T-cell (primary cell): Measurements from ENCODE around the gene SLC39A9. TPM values are rescaled to one million over a fixed set of nuclear protein-coding genes. Genes with fewer than 3 reads are reported as not detected.
"Not testable (repeated sequence)": the region's sequence is repeated elsewhere in the genome, so short reads cannot be mapped to it uniquely, and the experiment has no call there.

ENCODE experiments used
- ATAC-seq, 4 experiments: fragments of 200-7000 bp in 3 of 4; fragments of 150-1000 bp in 1 of 4; cut with Tn5 transposase; replicated peaks in 1 of 4; 1 replicate in 3 of 4; 2 replicates in 1 of 4; pipeline ENCODE4 v1.10.0; 2021; ENCODE audit warnings: moderate library complexity in 3 of 4, mild to moderate bottlenecking in 2 of 4, moderate number of reproducible peaks in 1 of 4
- CTCF ChIA-PET, 2 donors: fragments of 300-600 bp; sonication (Branson Sonifier 250); formaldehyde crosslinking; loops; one replicate each; lab custom pipeline; 2022; ENCODE audit warnings: antibody characterized with exemption in 2 of 2; lab: Charles Lee
- POLR2A ChIA-PET, 2 donors: fragments of 300-600 bp; sonication (Branson Sonifier 250); formaldehyde crosslinking; loops; one replicate each; lab custom pipeline; 2022; ENCODE audit warnings: antibody characterized with exemption in 2 of 2; lab: Charles Lee
- DNase-seq, 35 experiments: peaks; one replicate each; pipeline versions ENCODE4 v3.0.0 to v3.0.0-alpha.2; 2013 to 2023
- H3K27ac ChIP-seq: one replicate; pipeline ENCODE4 v1.5.1; 2013; ENCODE audit warnings: low read length
- H3K27me3 ChIP-seq, 2 experiments: replicated peaks in 1 of 2; 1 replicate in 1 of 2; 2 replicates in 1 of 2; pipeline versions ENCODE4 v1.6.1 to v1.7.0; 2013; ENCODE audit warnings: low read length in 1 of 2, mixed read lengths in 1 of 2; ENCODE audit not compliant: control insufficient read depth in 2 of 2, insufficient read depth in 2 of 2; ENCODE audit errors: extremely low read depth in 1 of 2
- H3K36me3 ChIP-seq, 2 donors: 1 replicate in 1 of 2; 2 replicates in 1 of 2; pipeline versions ENCODE4 v1.6.1 to v1.7.0; 2013; ENCODE audit warnings: low read length in 1 of 2; ENCODE audit not compliant: control insufficient read depth in 2 of 2, insufficient read depth in 1 of 2; ENCODE audit errors: extremely low read depth in 1 of 2
- H3K4me1 ChIP-seq, 2 experiments: 1 replicate in 1 of 2; 2 replicates in 1 of 2; pipeline versions ENCODE4 v1.6.1 to v1.7.0; 2013; ENCODE audit warnings: low read length in 2 of 2, mixed read lengths in 1 of 2; ENCODE audit not compliant: insufficient read depth in 2 of 2, control insufficient read depth in 1 of 2; ENCODE audit errors: extremely low read depth in 1 of 2
- H3K4me3 ChIP-seq, 2 donors: 1 replicate in 1 of 2; 2 replicates in 1 of 2; pipeline versions ENCODE4 v1.5.1 to v1.7.0; 2013; ENCODE audit warnings: mild to moderate bottlenecking in 2 of 2, low read length in 1 of 2, moderate library complexity in 1 of 2; ENCODE audit not compliant: control insufficient read depth in 1 of 2; ENCODE audit errors: extremely low read depth in 1 of 2
- H3K9me3 ChIP-seq: 2 replicates; pipeline ENCODE4 v1.7.0; 2013
- H3K27ac Mint-ChIP-seq, 2 donors: one replicate each; pipeline ENCODE4 v1.8.0; 2020 to 2021; ENCODE audit warnings: mild to moderate bottlenecking in 2 of 2, mixed read lengths in 2 of 2
- H3K27me3 Mint-ChIP-seq, 2 donors: one replicate each; pipeline ENCODE4 v1.8.0; 2021 to 2022; ENCODE audit warnings: mixed read lengths in 2 of 2
- H3K36me3 Mint-ChIP-seq: one replicate; pipeline ENCODE4 v1.8.0; 2021; ENCODE audit warnings: mixed read lengths
- H3K4me1 Mint-ChIP-seq, 3 donors: one replicate each; pipeline ENCODE4 v1.8.0; 2020 to 2022; ENCODE audit warnings: mixed read lengths in 3 of 3, mild to moderate bottlenecking in 1 of 3
- H3K4me3 Mint-ChIP-seq, 3 donors: one replicate each; pipeline ENCODE4 v1.8.0; 2020 to 2022; ENCODE audit warnings: mild to moderate bottlenecking in 3 of 3, mixed read lengths in 3 of 3, moderate library complexity in 3 of 3
- H3K9me3 Mint-ChIP-seq, 3 donors: one replicate each; pipeline ENCODE4 v1.8.0; 2020 to 2022; ENCODE audit warnings: mixed read lengths in 3 of 3
- WGBS: methylation state at CpG from one replicate; pipeline ENCODE4 v1.1.5; 2013; ENCODE audit warnings: missing lambda C conversion rate; ENCODE audit not compliant: insufficient coverage; 5-methylcytosine and 5-hydroxymethylcytosine counted together
- total RNA-seq, 35 experiments: library from RNA in 6 of 35; stranded (reverse) in 6 of 35; fragments of 120-200 nt in 1 of 35; gene quantifications; one replicate each; pipeline versions ENCODE4 v1.2.1 to v1.2.4 and lab custom pipeline; 2013 to 2026

The SLC39A9 gene
- total RNA-seq, 5 donors from 2014 or later (not counting 1 experiment from before 2014, with no cell fraction given): 23.4 to 38.0 (median 33.0) TPM

DNA sequence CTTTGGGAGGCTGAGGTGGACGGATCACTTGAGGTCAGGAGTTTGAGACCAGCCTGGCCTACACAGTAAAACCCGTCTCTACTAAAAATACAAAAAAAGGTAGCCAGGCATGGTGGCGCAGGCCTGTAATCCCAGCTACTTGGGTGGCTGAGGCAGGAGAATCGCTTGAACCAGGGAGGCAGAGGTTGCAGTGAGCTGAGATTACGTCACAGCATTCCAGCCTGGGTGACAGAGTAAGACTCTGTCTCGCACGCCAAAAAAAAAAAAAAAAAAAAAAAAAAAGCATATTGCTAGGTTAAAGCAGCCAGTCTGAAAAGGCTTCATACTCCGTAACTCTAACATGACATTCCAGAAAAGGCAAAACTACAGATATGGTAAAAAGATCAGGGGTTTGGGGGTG is 7.1 kb upstream of the SLC39A9 start:
- 93% methylated on average over 3 of the region's 8 CpGs for WGBS
- H3K9me3 ChIP-seq, CTCF ChIA-PET, H3K27ac Mint-ChIP-seq, H3K27ac ChIP-seq, ATAC-seq, H3K9me3 Mint-ChIP-seq, POLR2A ChIA-PET, DNase-seq, H3K4me3 ChIP-seq, H3K27me3 ChIP-seq, H3K27me3 Mint-ChIP-seq: not testable (repeated sequence)
- Histone ChIP-seq H3K4me1 (peaks cover 3 to 16% of the 10 kb centered on the region in 2 experiments), H3K36me3 (peaks cover 9 to 60% of the 10 kb centered on the region in 2 donors)
- Mint-ChIP-seq H3K4me1 (peaks cover 75 to 80% (median 76%) of the 10 kb centered on the region in 3 donors), H3K36me3 (peaks cover 69% of the 10 kb centered on the region), H3K4me3 (peak overlapping the region in 2 of 3 donors; percentile 17 to 18)

DNA sequence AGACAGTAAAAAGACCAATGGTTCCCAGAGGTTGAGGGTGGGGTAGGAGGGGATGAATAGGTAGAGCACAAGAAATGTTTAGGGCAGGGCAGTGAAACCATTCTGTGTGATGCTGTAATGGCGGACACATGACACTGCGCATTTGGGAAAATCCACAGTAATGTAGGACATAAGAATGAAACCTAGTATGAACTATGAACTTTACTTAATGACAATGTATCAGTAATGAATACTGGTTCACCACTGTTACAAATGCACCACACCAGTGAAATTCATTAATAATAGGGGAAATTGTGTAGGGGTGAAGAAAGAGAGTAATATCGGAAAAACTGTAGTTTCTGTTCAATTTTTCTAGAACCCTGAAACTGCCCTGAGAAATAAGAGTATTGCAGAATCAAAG is 6.0 kb upstream of the SLC39A9 start:
- H3K27ac Mint-ChIP-seq: no peak overlapping the region
- no CpG with 5 or more reads among the region's 3 CpGs for WGBS
- DNase-seq (no peak), ATAC-seq (no peak)
- H3K9me3 Mint-ChIP-seq: no peaks in the 10 kb centered on the region
- H3K4me3 Mint-ChIP-seq: no peak overlapping the region
- CTCF ChIA-PET: no interaction called here
- POLR2A ChIA-PET: interaction anchor here in 1 of 2 donors (0.7 kb wide), 1 partner anchor 245 kb away, joined by 4 read pairs; no protein-coding TSS in a partner anchor
- Histone ChIP-seq H3K4me1 (peaks cover 13 to 21% of the 10 kb centered on the region in 2 experiments), H3K4me3 (no peak overlapping the region), H3K27me3 (no peaks in the 10 kb centered on the region), H3K9me3 (no peaks in the 10 kb centered on the region), H3K36me3 (peaks cover 9 to 52% of the 10 kb centered on the region in 2 donors), H3K27ac (no peak overlapping the region)
- peaks cover 64% of the 10 kb centered on the region for H3K36me3 Mint-ChIP-seq
- H3K4me1 Mint-ChIP-seq: peaks cover 79 to 82% (median 80%) of the 10 kb centered on the region in 3 donors
- no peaks in the 10 kb centered on the region for H3K27me3 Mint-ChIP-seq

- no peaks in the 10 kb centered on the region for H3K9me3 Mint-ChIP-seq
- no peak overlapping the region for H3K27ac Mint-ChIP-seq
- ChIA-PET POLR2A (no interaction called here), CTCF (no interaction called here)
- no peaks in the 10 kb centered on the region for H3K27me3 Mint-ChIP-seq
- no peak for ATAC-seq
- peaks cover 50% of the 10 kb centered on the region for H3K36me3 Mint-ChIP-seq
- DNase-seq: no peak
- H3K4me3 ChIP-seq: no peak overlapping the region
- H3K4me1 Mint-ChIP-seq: peaks cover 85 to 88% (median 88%) of the 10 kb centered on the region in 3 donors
- peaks cover 32 to 46% of the 10 kb centered on the region in 2 experiments for H3K4me1 ChIP-seq
- WGBS: 100% methylated on average over 3 of the region's 4 CpGs
- peak overlapping the region; percentile 4 to 98 (median 14) for H3K4me3 Mint-ChIP-seq
- peaks cover 4 to 44% of the 10 kb centered on the region in 2 donors for H3K36me3 ChIP-seq
- H3K9me3 ChIP-seq: no peaks in the 10 kb centered on the region
- H3K27me3 ChIP-seq: no peaks in the 10 kb centered on the region
- no peak overlapping the region for H3K27ac ChIP-seq
These were observed 2.6 kb upstream of the SLC39A9 start for GRCh38 chr14:69395929-69396328.

GRCh38 chr14:69398818-69399210 is 322 bp downstream of the SLC39A9 start:
- Histone ChIP-seq H3K4me1 (peaks cover 37 to 40% of the 10 kb centered on the region in 2 experiments), H3K4me3 (peak overlapping the region; percentile 96 to 99), H3K9me3 (no peaks in the 10 kb centered on the region), H3K27me3 (no peaks in the 10 kb centered on the region), H3K27ac (peak overlapping the region; percentile 90), H3K36me3 (peaks cover 0 to 26% of the 10 kb centered on the region in 2 donors)
- whole genome bisulfite sequencing: 0% methylated on average over 13 of the region's 18 CpGs
- H3K4me3 Mint-ChIP-seq: peak overlapping the region; percentile 92 to 98 (median 94)
- no peaks in the 10 kb centered on the region for H3K27me3 Mint-ChIP-seq
- DNase-seq (peak in 1 of 35 experiments; percentile 70), ATAC-seq (peak in 3 of 4 experiments; percentile 18 to 19 (median 19))
- ChIA-PET POLR2A (no interaction called here), CTCF (no interaction called here)
- peaks cover 25% of the 10 kb centered on the region for H3K36me3 Mint-ChIP-seq
- H3K9me3 Mint-ChIP-seq: no peaks in the 10 kb centered on the region
- H3K4me1 Mint-ChIP-seq: peaks cover 71 to 79% (median 74%) of the 10 kb centered on the region in 3 donors
- peak overlapping the region; percentile 99 to 100 for H3K27ac Mint-ChIP-seq

DNA sequence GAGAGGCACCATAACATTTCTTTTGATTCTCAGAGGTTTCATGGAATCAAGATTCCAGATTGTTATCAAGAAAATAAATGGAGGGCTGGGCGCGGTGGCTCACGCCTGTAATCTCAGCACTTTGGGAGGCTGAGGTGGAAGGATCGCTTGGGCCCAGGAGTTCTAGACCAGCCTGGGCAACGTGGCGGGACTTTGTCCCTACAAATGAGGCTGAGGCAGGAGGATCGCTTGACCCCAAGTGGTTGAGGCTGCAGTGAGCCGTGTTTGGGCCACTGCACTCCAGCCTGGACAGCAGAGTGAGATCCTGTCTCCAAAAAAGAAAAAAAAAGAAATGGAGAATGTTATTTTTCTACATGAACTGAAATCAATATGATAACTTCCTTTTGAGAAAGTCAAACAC is 1.3 kb downstream of the SLC39A9 start:
- Histone ChIP-seq H3K9me3 (no peaks in the 10 kb centered on the region), H3K4me3 (peak overlapping the region; percentile 25 to 96), H3K27me3 (no peaks in the 10 kb centered on the region), H3K4me1 (peaks cover 37 to 40% of the 10 kb centered on the region in 2 experiments), H3K36me3 (peaks cover 0 to 17% of the 10 kb centered on the region in 2 donors), H3K27ac (no peak overlapping the region)
- Mint-ChIP-seq H3K9me3 (no peaks in the 10 kb centered on the region), H3K27me3 (no peaks in the 10 kb centered on the region), H3K4me1 (peaks cover 65 to 81% (median 75%) of the 10 kb centered on the region in 3 donors), H3K36me3 (peaks cover 27% of the 10 kb centered on the region), H3K4me3 (peak overlapping the region; percentile 92 to 98 (median 94)), H3K27ac (no peak overlapping the region)
- DNase-seq: no peak
- CTCF ChIA-PET: interaction anchor here in 1 of 2 donors (0.6 kb wide), 1 partner anchor 243 kb away, joined by 3 read pairs; no protein-coding TSS in a partner anchor
- POLR2A ChIA-PET: no interaction called here
- WGBS: 100% methylated on average over 6 of the region's 8 CpGs
- ATAC-seq: no peak

- Mint-ChIP-seq H3K9me3 (no peaks in the 10 kb centered on the region), H3K27me3 (no peaks in the 10 kb centered on the region), H3K36me3 (peaks cover 25% of the 10 kb centered on the region), H3K27ac (no peak overlapping the region), H3K4me3 (peak overlapping the region; percentile 63 to 98 (median 94)), H3K4me1 (peaks cover 65 to 80% (median 74%) of the 10 kb centered on the region in 3 donors)
- 90% methylated on average over 6 of the region's 6 CpGs for WGBS
- no peaks in the 10 kb centered on the region for H3K9me3 ChIP-seq
- no peaks in the 10 kb centered on the region for H3K27me3 ChIP-seq
- H3K27ac ChIP-seq: no peak overlapping the region
- peak overlapping the region in 1 of 2 donors; percentile 25 for H3K4me3 ChIP-seq
- peaks cover 0 to 13% of the 10 kb centered on the region in 2 donors for H3K36me3 ChIP-seq
- no peak for DNase-seq
- ATAC-seq: no peak
- H3K4me1 ChIP-seq: peaks cover 37 to 40% of the 10 kb centered on the region in 2 experiments
- CTCF ChIA-PET: interaction anchor here in 1 of 2 donors (0.6 kb wide), 1 partner anchor 243 kb away, joined by 3 read pairs; no protein-coding TSS in a partner anchor
- POLR2A ChIA-PET: no interaction called here
These were observed 1.7 kb downstream of the SLC39A9 start for GRCh38 chr14:69400154-69400553.
